H1 (cell line): ENCODE data around the gene TNS3. TPM values are rescaled to one million over a fixed set of nuclear protein-coding genes. Genes with fewer than 3 reads are reported as not detected.

Source experiments
- EP300 ChIP-seq, 2 experiments: IDR thresholded peaks; 1 replicate in 1 of 2; 2 replicates in 1 of 2; pipeline ENCODE4 v1.6.1; 2011 to 2012; ENCODE audit warnings: low read depth in 2 of 2, low read length in 2 of 2, mild to moderate bottlenecking in 2 of 2, borderline replicate concordance in 1 of 2, inconsistent platforms in 1 of 2, moderate library complexity in 1 of 2
- EZH2 ChIP-seq: fragments of 200-600 bp; sonication (generic); IDR thresholded peaks from 2 replicates; pipeline ENCODE4 v1.7.1; 2012; ENCODE audit warnings: low read depth, mild to moderate bottlenecking, moderate library complexity, low read length, inconsistent platforms; ENCODE audit not compliant: severe bottlenecking
- SP4 ChIP-seq: IDR thresholded peaks from 2 replicates; pipeline ENCODE4 v1.6.1; 2012; ENCODE audit warnings: low read length, inconsistent platforms
- polyA plus RNA-seq, 7 experiments: library from polyadenylated mRNA; depleted of rRNA in 3 of 7; stranded (reverse) in 5 of 7; unstranded in 2 of 7; fragments of >200 nt in 5 of 7; fragments of 200-250 nt in 2 of 7; gene quantifications; 1 replicate in 5 of 7; 2 replicates in 1 of 7; 4 replicates in 1 of 7; pipeline versions ENCODE4 v1.2.1 to v1.2.3, GENCODE V29; 2011 to 2013; ENCODE audit warnings: missing spikeins in 2 of 7, mixed read lengths in 2 of 7
- total RNA-seq: library from RNA; stranded (reverse); fragmentation: NEBNext Ultra II Directional; extraction: Animal tissue kit (Norgen Biotek cat#: 25700); gene quantifications from 2 replicates; pipeline ENCODE4 v1.2.1, GENCODE V29; 2021
- TF ChIP-seq, protein P1 (sequence below): fragments of 300-600 bp; sonication (generic); IDR thresholded peaks from 2 replicates; pipeline ENCODE4 v1.7.1; 2012; ENCODE audit warnings: low read length, moderate library complexity, mild to moderate bottlenecking, inconsistent platforms; ENCODE audit not compliant: insufficient replicate concordance

Gene TNS3
- total and polyA plus RNA-seq, 2 of the 8 experiments (the other 6 are each of a cell fraction or from before 2014, with no cell fraction given) = 11.9 to 24.2 TPM

DNA sequence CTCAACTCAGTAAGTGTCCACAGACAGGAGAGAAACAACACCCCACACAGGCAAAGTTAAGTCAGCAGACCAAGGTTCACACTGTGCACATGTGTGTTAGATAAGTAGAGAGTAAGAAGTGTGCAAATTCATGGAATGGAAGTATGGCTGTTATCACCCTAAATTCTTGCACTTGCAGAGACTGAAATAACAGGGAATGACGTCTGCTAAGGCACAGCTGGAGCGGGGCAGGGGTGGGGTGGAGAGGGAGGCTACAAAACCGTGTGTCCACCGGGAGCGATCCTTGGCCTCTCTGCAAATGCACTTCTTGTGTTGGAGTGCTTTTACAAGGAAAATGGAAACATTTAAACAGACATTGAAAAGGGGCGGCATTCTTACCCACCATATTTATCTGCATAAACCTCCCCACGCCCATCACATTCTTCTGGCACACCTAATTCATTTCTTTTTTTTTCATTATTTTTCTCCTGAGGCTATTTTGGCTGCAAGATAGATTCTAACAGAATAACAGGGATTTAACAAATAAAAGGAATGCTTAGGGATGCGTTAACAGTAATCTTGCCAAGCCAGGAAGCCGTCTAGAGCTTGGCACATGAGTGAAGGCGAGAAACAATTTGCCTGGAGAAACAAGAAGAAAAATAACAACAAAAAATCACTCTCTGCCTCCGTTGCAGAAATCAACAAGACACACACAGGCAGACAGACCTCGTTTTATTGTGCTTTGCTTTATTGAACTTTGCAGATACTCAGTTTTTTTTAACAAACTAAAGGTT is 30.1 kb downstream of the TNS3 start (continued):
- TF ChIP-seq EZH2 = no peak
- no peak for TF ChIP-seq SP4
- TF ChIP-seq EP300 (IDR thresholded peaks at IDR 0.05; ENCODE audit: borderline replicate concordance in 1 of 2, low read depth in 2 of 2, low read length in 2 of 2) = no peak
- TF ChIP-seq, protein P1, sequence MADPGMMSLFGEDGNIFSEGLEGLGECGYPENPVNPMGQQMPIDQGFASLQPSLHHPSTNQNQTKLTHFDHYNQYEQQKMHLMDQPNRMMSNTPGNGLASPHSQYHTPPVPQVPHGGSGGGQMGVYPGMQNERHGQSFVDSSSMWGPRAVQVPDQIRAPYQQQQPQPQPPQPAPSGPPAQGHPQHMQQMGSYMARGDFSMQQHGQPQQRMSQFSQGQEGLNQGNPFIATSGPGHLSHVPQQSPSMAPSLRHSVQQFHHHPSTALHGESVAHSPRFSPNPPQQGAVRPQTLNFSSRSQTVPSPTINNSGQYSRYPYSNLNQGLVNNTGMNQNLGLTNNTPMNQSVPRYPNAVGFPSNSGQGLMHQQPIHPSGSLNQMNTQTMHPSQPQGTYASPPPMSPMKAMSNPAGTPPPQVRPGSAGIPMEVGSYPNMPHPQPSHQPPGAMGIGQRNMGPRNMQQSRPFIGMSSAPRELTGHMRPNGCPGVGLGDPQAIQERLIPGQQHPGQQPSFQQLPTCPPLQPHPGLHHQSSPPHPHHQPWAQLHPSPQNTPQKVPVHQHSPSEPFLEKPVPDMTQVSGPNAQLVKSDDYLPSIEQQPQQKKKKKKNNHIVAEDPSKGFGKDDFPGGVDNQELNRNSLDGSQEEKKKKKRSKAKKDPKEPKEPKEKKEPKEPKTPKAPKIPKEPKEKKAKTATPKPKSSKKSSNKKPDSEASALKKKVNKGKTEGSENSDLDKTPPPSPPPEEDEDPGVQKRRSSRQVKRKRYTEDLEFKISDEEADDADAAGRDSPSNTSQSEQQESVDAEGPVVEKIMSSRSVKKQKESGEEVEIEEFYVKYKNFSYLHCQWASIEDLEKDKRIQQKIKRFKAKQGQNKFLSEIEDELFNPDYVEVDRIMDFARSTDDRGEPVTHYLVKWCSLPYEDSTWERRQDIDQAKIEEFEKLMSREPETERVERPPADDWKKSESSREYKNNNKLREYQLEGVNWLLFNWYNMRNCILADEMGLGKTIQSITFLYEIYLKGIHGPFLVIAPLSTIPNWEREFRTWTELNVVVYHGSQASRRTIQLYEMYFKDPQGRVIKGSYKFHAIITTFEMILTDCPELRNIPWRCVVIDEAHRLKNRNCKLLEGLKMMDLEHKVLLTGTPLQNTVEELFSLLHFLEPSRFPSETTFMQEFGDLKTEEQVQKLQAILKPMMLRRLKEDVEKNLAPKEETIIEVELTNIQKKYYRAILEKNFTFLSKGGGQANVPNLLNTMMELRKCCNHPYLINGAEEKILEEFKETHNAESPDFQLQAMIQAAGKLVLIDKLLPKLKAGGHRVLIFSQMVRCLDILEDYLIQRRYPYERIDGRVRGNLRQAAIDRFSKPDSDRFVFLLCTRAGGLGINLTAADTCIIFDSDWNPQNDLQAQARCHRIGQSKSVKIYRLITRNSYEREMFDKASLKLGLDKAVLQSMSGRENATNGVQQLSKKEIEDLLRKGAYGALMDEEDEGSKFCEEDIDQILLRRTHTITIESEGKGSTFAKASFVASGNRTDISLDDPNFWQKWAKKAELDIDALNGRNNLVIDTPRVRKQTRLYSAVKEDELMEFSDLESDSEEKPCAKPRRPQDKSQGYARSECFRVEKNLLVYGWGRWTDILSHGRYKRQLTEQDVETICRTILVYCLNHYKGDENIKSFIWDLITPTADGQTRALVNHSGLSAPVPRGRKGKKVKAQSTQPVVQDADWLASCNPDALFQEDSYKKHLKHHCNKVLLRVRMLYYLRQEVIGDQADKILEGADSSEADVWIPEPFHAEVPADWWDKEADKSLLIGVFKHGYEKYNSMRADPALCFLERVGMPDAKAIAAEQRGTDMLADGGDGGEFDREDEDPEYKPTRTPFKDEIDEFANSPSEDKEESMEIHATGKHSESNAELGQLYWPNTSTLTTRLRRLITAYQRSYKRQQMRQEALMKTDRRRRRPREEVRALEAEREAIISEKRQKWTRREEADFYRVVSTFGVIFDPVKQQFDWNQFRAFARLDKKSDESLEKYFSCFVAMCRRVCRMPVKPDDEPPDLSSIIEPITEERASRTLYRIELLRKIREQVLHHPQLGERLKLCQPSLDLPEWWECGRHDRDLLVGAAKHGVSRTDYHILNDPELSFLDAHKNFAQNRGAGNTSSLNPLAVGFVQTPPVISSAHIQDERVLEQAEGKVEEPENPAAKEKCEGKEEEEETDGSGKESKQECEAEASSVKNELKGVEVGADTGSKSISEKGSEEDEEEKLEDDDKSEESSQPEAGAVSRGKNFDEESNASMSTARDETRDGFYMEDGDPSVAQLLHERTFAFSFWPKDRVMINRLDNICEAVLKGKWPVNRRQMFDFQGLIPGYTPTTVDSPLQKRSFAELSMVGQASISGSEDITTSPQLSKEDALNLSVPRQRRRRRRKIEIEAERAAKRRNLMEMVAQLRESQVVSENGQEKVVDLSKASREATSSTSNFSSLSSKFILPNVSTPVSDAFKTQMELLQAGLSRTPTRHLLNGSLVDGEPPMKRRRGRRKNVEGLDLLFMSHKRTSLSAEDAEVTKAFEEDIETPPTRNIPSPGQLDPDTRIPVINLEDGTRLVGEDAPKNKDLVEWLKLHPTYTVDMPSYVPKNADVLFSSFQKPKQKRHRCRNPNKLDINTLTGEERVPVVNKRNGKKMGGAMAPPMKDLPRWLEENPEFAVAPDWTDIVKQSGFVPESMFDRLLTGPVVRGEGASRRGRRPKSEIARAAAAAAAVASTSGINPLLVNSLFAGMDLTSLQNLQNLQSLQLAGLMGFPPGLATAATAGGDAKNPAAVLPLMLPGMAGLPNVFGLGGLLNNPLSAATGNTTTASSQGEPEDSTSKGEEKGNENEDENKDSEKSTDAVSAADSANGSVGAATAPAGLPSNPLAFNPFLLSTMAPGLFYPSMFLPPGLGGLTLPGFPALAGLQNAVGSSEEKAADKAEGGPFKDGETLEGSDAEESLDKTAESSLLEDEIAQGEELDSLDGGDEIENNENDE = no peak
